ENCODE measurements around the gene METTL14.

DNA sequence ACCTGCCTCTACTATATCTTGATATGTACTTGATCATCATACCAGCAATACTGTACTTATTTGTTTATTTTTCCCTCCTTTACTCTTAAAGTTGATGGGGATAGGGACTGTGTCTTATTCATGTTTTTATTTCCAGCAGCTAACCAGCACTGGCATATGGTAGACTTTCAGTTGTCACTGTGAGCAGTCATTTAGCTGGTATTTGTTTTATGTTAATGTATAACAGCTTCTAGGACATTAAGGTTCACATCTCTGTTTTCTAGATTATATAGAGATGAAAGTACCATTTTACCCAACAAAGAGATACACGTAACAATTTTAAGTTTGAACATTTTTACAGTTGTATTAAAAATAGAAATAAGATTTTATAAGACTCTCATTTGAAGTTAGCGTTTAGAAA lies 17.9 kb downstream of the METTL14 start:
- TF ChIP-seq, protein P1, sequence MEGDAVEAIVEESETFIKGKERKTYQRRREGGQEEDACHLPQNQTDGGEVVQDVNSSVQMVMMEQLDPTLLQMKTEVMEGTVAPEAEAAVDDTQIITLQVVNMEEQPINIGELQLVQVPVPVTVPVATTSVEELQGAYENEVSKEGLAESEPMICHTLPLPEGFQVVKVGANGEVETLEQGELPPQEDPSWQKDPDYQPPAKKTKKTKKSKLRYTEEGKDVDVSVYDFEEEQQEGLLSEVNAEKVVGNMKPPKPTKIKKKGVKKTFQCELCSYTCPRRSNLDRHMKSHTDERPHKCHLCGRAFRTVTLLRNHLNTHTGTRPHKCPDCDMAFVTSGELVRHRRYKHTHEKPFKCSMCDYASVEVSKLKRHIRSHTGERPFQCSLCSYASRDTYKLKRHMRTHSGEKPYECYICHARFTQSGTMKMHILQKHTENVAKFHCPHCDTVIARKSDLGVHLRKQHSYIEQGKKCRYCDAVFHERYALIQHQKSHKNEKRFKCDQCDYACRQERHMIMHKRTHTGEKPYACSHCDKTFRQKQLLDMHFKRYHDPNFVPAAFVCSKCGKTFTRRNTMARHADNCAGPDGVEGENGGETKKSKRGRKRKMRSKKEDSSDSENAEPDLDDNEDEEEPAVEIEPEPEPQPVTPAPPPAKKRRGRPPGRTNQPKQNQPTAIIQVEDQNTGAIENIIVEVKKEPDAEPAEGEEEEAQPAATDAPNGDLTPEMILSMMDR (IDR thresholded peaks at IDR 0.05): no peak
- TF ChIP-seq ZFX (IDR thresholded peaks at IDR 0.05; ENCODE audit: borderline replicate concordance): no peak
